ENCODE data around the gene AGXT.

AGXT gene

DNA sequence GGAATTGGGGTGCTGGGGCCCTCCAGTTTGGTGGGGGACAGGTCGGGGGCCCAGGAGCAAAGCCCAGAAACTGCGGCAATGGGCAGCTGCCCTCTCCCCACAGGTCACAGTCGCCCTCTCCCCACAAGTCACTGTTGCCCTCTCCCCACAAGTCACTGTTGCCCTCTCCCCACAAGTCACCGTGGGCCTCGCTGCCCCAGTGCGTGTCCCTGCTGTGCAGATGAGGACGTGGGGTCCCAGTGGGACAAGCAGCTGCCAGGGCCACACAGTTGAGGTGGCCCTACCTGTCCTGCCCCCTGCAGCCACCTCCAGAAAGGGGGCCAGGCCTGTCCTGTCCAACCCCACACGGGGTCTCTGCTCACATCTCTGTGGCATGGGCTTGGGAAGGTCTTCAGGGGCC is 13.0 kb upstream of the AGXT start:
- Histone ChIP-seq H3K27me3 (ENCODE audit: low read depth, low read length) (no peaks in the 10 kb centered on the region; the same call in 1 of the 2 replicates), H3K4me3 (ENCODE audit: low read length) (no peak overlapping the region), H4K20me1 (ENCODE audit: insufficient read depth, low read length) (no peaks in the 10 kb centered on the region), H3K4me1 (ENCODE audit: low read length) (no peaks in the 10 kb centered on the region), H3K9ac (ENCODE audit: low read length) (no peak overlapping the region), H3K36me3 (replicated peaks; ENCODE audit: low read depth, low read length) (no peaks in the 10 kb centered on the region), H3K27ac (ENCODE audit: low read length) (no peak overlapping the region), H2AFZ (ENCODE audit: low read depth, low read length) (no peak overlapping the region), H3K4me2 (ENCODE audit: low read length) (no peak overlapping the region), H3K9me3 (ENCODE audit: insufficient read depth, low read length) (no peaks in the 10 kb centered on the region), H3K79me2 (ENCODE audit: low read length) (no peaks in the 10 kb centered on the region)
- TF ChIP-seq EZH2phosphoT487 (IDR thresholded peaks at IDR 0.05; ENCODE audit: low read depth) (no peak), CTCF (IDR thresholded peaks at IDR 0.05; ENCODE audit: low read depth, low read length) (no peak)

DNA sequence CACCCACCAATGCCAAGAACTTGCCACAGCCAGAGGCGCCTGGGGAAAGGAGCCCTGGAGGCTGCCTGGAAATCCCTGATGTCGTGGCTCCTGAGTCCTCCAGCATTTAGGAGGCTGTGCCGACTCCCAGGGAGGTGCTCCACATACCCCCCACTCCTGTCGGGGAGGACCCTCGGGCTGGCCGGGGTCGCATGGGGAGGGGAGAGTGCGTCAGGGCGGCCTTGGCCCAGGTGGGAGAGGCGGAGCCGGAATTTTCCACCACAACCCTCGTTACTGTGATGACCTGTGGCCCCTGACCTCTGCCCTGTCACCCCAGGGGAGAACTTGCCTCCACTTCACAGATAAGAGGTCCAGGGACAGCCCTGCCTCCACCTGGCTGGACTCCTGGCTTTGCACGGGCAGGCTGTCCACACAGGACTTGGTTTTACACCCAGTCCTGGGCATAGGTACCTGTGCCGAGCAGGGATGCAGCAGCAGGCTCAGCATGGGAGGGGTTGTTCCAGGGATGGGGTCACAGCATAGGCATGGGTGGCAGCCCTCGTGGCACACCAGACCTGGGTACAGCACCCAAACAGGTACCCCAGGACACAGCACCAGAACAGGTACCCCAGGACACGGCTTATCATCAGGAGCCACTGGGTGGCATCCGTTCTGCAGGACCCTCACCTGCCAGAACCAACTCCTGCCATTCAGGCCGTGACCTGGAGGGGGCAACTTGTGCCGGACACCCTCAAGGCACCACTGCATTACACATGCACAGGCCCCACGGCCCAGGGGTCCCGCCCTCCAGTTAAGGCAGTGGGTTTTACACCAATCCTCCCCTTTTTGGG is 12.3 kb upstream of the AGXT start:
- Histone ChIP-seq H3K79me2 (ENCODE audit: low read length) (no peaks in the 10 kb centered on the region), H3K4me1 (ENCODE audit: low read length) (no peaks in the 10 kb centered on the region), H3K9ac (ENCODE audit: low read length) (no peak overlapping the region), H3K4me2 (ENCODE audit: low read length) (no peak overlapping the region), H3K27ac (ENCODE audit: low read length) (no peak overlapping the region), H3K27me3 (ENCODE audit: low read depth, low read length) (no peaks in the 10 kb centered on the region; the same call in 1 of the 2 replicates), H2AFZ (ENCODE audit: low read depth, low read length) (no peak overlapping the region), H3K9me3 (ENCODE audit: insufficient read depth, low read length) (no peaks in the 10 kb centered on the region), H3K4me3 (ENCODE audit: low read length) (no peak overlapping the region), H3K36me3 (replicated peaks; ENCODE audit: low read depth, low read length) (no peaks in the 10 kb centered on the region), H4K20me1 (ENCODE audit: insufficient read depth, low read length) (no peaks in the 10 kb centered on the region)
- no peak for TF ChIP-seq CTCF (IDR thresholded peaks at IDR 0.05; ENCODE audit: low read depth, low read length)
- no peak for TF ChIP-seq EZH2phosphoT487 (IDR thresholded peaks at IDR 0.05; ENCODE audit: low read depth)

GRCh38 chr2:240857039-240858008 is 11.3 kb upstream of the AGXT start:
- Histone ChIP-seq H3K9ac (ENCODE audit: low read length) (no peak overlapping the region), H3K27me3 (ENCODE audit: low read depth, low read length) (no peaks in the 10 kb centered on the region; the same call in 1 of the 2 replicates), H3K9me3 (ENCODE audit: insufficient read depth, low read length) (no peaks in the 10 kb centered on the region), H3K4me1 (ENCODE audit: low read length) (no peaks in the 10 kb centered on the region), H3K79me2 (ENCODE audit: low read length) (no peaks in the 10 kb centered on the region), H4K20me1 (ENCODE audit: insufficient read depth, low read length) (no peaks in the 10 kb centered on the region), H3K27ac (ENCODE audit: low read length) (no peak overlapping the region), H3K4me2 (ENCODE audit: low read length) (no peak overlapping the region), H3K36me3 (replicated peaks; ENCODE audit: low read depth, low read length) (no peaks in the 10 kb centered on the region), H2AFZ (ENCODE audit: low read depth, low read length) (no peak overlapping the region), H3K4me3 (ENCODE audit: low read length) (no peak overlapping the region)
- TF ChIP-seq EZH2phosphoT487 (IDR thresholded peaks at IDR 0.05; ENCODE audit: low read depth) = no peak

DNA sequence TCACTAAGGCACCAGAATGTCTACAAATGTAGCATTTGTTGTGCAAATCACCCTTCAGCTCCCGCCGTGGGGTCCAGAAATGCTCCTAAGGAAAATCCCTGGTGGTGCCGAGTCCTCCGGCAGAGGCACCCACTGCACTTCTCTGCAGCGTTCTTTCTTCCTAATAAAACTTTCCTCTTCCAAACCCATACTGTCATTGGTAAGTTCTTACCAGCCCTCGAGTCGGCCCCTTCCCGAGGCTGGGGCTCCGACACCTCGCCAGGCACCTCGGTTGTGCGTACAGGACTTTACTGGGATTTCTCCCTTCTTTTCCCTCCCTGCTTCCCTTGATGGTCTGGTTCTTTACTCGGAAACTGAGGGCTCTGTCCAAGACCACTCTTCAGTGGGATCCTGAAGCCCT is 10.3 kb upstream of the AGXT start:
- no peak overlapping the region for H3K4me3 ChIP-seq (ENCODE audit: low read length)
- no peak overlapping the region for H2AFZ ChIP-seq (ENCODE audit: low read depth, low read length)
- no peaks in the 10 kb centered on the region for H3K4me1 ChIP-seq (ENCODE audit: low read length)
- H3K79me2 ChIP-seq (ENCODE audit: low read length) = no peaks in the 10 kb centered on the region
- H3K9me3 ChIP-seq (ENCODE audit: insufficient read depth, low read length) = no peaks in the 10 kb centered on the region
- H3K27ac ChIP-seq (ENCODE audit: low read length) = no peak overlapping the region
- H3K36me3 ChIP-seq (replicated peaks; ENCODE audit: low read depth, low read length) = no peaks in the 10 kb centered on the region
- H4K20me1 ChIP-seq (ENCODE audit: insufficient read depth, low read length) = no peaks in the 10 kb centered on the region
- no peak overlapping the region for H3K9ac ChIP-seq (ENCODE audit: low read length)
- no peak overlapping the region for H3K4me2 ChIP-seq (ENCODE audit: low read length)
- TF ChIP-seq CTCF (IDR thresholded peaks at IDR 0.05; ENCODE audit: low read depth, low read length) = no peak
- no peak for TF ChIP-seq EZH2phosphoT487 (IDR thresholded peaks at IDR 0.05; ENCODE audit: low read depth)
- H3K27me3 ChIP-seq (ENCODE audit: low read depth, low read length) = no peaks in the 10 kb centered on the region; the same call in 1 of the 2 replicates
